ENCODE measurements around the gene FCN2.

DNA sequence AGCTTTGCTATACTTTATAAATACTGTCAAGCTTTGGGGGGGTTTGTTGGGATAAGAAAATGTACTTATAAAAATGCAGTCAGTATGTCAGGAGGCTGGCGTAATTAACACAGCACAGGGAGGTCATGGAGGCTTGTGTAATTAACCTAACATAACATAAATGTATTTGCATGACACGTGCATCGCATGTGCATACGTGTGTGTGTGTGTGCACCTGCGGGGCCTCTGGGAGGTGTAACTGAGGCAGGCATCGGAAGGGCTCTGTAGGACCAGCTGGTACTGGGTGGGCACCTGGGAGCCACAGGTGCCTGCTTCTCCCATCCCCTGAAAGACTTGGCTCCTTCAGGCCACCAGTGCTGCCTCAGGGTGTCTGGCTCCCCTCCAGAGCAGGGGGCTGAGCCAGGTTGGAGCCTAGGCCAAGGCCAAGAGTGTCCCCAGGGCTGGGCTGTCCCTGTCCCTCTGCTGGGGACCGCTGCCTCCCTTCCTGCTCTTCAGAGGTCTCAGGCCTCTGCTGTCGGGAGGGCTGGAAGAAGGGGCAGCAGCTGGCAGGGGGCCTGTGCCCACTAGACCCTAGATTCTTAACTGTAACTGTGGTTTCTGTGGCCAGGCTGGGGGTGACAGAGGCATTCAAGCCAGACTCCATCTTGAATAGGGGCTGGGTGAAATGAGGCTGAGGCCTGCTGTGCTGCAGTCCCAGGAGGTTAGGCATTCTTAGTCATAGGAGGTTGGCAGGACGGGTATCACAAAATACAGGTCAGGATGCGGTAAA, 9.0 kb downstream of the FCN2 start:
- TF ChIP-seq, protein P1, sequence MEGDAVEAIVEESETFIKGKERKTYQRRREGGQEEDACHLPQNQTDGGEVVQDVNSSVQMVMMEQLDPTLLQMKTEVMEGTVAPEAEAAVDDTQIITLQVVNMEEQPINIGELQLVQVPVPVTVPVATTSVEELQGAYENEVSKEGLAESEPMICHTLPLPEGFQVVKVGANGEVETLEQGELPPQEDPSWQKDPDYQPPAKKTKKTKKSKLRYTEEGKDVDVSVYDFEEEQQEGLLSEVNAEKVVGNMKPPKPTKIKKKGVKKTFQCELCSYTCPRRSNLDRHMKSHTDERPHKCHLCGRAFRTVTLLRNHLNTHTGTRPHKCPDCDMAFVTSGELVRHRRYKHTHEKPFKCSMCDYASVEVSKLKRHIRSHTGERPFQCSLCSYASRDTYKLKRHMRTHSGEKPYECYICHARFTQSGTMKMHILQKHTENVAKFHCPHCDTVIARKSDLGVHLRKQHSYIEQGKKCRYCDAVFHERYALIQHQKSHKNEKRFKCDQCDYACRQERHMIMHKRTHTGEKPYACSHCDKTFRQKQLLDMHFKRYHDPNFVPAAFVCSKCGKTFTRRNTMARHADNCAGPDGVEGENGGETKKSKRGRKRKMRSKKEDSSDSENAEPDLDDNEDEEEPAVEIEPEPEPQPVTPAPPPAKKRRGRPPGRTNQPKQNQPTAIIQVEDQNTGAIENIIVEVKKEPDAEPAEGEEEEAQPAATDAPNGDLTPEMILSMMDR (IDR thresholded peaks at IDR 0.05; ENCODE audit: low read length): no peak
- TF ChIP-seq EZH2 (IDR thresholded peaks at IDR 0.05; ENCODE audit: borderline replicate concordance, low read length): no peak
